ENCODE measurements around the gene DLGAP3. TPM values are rescaled to one million over a fixed set of nuclear protein-coding genes. Genes with fewer than 3 reads are reported as not detected.

DLGAP3 gene
- total and polyA plus RNA-seq, 2 of the 13 experiments (the other 11 are each of a cell fraction or from before 2014, with no cell fraction given): 0.03 to 0.04 TPM

DNA sequence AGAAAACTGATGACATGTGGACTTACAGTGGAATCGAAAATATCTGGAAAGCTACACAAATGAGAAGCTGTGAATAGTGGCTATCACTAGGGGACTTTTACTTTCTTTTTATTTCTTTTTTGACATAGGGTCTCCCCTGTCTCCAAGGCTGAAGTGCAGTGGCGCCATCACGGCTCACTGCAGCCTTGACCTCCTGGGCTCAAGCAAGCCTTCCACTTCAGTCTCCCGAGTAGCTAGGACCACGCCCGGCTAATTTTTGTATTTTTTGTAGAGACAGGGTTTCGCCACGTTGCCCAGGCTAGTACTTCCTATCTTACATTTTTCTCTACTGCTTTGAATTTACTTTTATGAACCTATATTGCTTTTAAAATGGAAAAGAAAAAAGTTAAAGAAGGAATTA, 45.2 kb upstream of the DLGAP3 start:
- no peak overlapping the region for H3K4me3 ChIP-seq (replicated peaks in 1 of 3; ENCODE audit: insufficient read depth in 1 of 3, low read depth in 2 of 3, low read length in 3 of 3)
- CTCF ChIA-PET (ENCODE audit: low intra/inter-chr PET ratio, low total read pairs): no interaction called here
- in situ Hi-C loops (cut with HindIII; ENCODE audit: extremely low pct_ligation_motif_present, low pct_unique_long_range_greater_than_20kb) (no loop called here), intact Hi-C loops (cut with micrococcal nuclease; ENCODE audit: unreplicated experiment) (no loop called here)
- POLR2A ChIA-PET: interaction anchor here (1.5 kb wide), 1 partner anchor 9 kb away, joined by 7 read pairs; no protein-coding TSS in a partner anchor
- ATAC-seq: no peak
- H2AFZ ChIP-seq (ENCODE audit: low read length): no peak overlapping the region
- FAIRE-seq: no peak
- no peak overlapping the region for H3K4me2 ChIP-seq (ENCODE audit: low read depth, low read length)
- no peak overlapping the region for H3K27ac ChIP-seq (ENCODE audit: extremely low read length, insufficient read depth, low read length)
- H3K27me3 ChIP-seq (ENCODE audit: control insufficient read depth in 1 of 2, insufficient read depth in 2 of 2, low read length in 2 of 2): no peaks in the 10 kb centered on the region
- no TSS peak for BruUV-seq (replicated peaks)
- no peaks in the 10 kb centered on the region for H3K36me3 ChIP-seq (replicated peaks in 1 of 2; ENCODE audit: control insufficient read depth in 1 of 2, insufficient read depth in 2 of 2, low read length in 2 of 2)
- DNase-seq (ENCODE audit: low spot score): no peak
- H3K79me2 ChIP-seq (ENCODE audit: insufficient read depth, low read length): no peaks in the 10 kb centered on the region
- H3K9ac ChIP-seq (ENCODE audit: insufficient read depth, low read depth, low read length): no peak overlapping the region
- no peaks in the 10 kb centered on the region for H4K20me1 ChIP-seq (ENCODE audit: insufficient read depth, low read length)
- 61% methylated on average over 8 of the region's 8 CpGs for WGBS (ENCODE audit: low lambda C conversion rate)
- H3K4me1 ChIP-seq (ENCODE audit: insufficient read depth, low read length): peaks cover 37% of the 10 kb centered on the region
- no peaks in the 10 kb centered on the region for H3K9me3 ChIP-seq (ENCODE audit: low read length)
- TF ChIP-seq CENPT (CRISPR knock-in tag; IDR thresholded peaks at IDR 0.05; ENCODE audit: low read depth) (no peak), ZBTB21 (CRISPR knock-in tag; IDR thresholded peaks at IDR 0.05) (no peak)
- TF ChIP-seq, protein P1, sequence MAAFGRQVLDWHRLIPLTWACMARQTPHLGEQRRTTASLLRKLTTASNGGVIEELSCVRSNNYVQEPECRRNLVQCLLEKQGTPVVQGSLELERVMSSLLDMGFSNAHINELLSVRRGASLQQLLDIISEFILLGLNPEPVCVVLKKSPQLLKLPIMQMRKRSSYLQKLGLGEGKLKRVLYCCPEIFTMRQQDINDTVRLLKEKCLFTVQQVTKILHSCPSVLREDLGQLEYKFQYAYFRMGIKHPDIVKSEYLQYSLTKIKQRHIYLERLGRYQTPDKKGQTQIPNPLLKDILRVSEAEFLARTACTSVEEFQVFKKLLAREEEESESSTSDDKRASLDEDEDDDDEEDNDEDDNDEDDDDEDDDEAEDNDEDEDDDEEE (CRISPR knock-in tag; IDR thresholded peaks at IDR 0.05): no peak

DNA sequence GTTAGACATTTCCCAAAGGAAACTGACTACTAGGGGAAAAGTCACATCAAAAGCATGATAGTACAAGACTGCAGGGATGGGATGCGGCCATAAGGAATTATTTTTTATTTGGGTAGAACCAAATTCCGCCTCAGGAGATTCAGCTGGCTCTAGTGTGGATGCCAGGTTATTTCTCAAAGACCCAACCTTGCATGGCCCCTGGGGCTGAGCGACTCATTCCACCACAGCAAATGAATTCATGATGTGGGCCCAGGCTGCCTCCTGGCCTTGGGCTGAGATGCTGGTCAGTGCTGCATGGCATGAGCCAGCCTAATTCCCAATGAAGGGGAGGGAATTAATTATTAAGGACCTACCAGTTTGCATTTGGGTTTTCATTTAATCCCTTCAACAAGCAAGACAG, 43.9 kb upstream of the DLGAP3 start:
- no peak for DNase-seq (ENCODE audit: low spot score)
- POLR2A ChIA-PET: no interaction called here
- H3K4me2 ChIP-seq (ENCODE audit: low read depth, low read length): no peak overlapping the region
- BruUV-seq (replicated peaks): no TSS peak
- H3K36me3 ChIP-seq (replicated peaks in 1 of 2; ENCODE audit: control insufficient read depth in 1 of 2, insufficient read depth in 2 of 2, low read length in 2 of 2): no peaks in the 10 kb centered on the region
- no peak for FAIRE-seq
- no peak overlapping the region for H2AFZ ChIP-seq (ENCODE audit: low read length)
- H3K27me3 ChIP-seq (ENCODE audit: control insufficient read depth in 1 of 2, insufficient read depth in 2 of 2, low read length in 2 of 2): no peaks in the 10 kb centered on the region
- CTCF ChIA-PET (ENCODE audit: low intra/inter-chr PET ratio, low total read pairs): no interaction called here
- H3K27ac ChIP-seq (ENCODE audit: extremely low read length, insufficient read depth, low read length): no peak overlapping the region
- intact Hi-C loops (cut with micrococcal nuclease; ENCODE audit: unreplicated experiment) (no loop called here), in situ Hi-C loops (cut with HindIII; ENCODE audit: extremely low pct_ligation_motif_present, low pct_unique_long_range_greater_than_20kb) (no loop called here)
- no peaks in the 10 kb centered on the region for H3K79me2 ChIP-seq (ENCODE audit: insufficient read depth, low read length)
- H3K4me3 ChIP-seq (replicated peaks in 1 of 3; ENCODE audit: insufficient read depth in 1 of 3, low read depth in 2 of 3, low read length in 3 of 3): no peak overlapping the region
- no peak for ATAC-seq
- H4K20me1 ChIP-seq (ENCODE audit: insufficient read depth, low read length): no peaks in the 10 kb centered on the region
- H3K9ac ChIP-seq (ENCODE audit: insufficient read depth, low read depth, low read length): no peak overlapping the region
- H3K4me1 ChIP-seq (ENCODE audit: insufficient read depth, low read length): peaks cover 24% of the 10 kb centered on the region
- WGBS (ENCODE audit: low lambda C conversion rate): 50% methylated on average over 3 of the region's 3 CpGs
- H3K9me3 ChIP-seq (ENCODE audit: low read length): peaks cover 4% of the 10 kb centered on the region; the same call in 1 of the 2 replicates
- TF ChIP-seq, protein P2, sequence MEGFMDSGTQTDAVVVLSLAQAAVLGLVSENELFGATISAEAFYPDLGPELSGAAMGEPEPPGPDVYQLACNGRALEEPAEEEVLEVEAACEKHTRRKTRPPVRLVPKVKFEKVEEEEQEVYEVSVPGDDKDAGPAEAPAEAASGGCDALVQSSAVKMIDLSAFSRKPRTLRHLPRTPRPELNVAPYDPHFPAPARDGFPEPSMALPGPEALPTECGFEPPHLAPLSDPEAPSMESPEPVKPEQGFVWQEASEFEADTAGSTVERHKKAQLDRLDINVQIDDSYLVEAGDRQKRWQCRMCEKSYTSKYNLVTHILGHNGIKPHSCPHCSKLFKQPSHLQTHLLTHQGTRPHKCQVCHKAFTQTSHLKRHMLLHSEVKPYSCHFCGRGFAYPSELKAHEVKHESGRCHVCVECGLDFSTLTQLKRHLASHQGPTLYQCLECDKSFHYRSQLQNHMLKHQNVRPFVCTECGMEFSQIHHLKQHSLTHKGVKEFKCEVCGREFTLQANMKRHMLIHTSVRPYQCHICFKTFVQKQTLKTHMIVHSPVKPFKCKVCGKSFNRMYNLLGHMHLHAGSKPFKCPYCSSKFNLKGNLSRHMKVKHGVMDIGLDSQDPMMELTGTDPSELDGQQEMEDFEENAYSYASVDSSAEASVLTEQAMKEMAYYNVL (CRISPR knock-in tag; IDR thresholded peaks at IDR 0.05; ENCODE audit: borderline replicate concordance): no peak
- TF ChIP-seq, protein P3, sequence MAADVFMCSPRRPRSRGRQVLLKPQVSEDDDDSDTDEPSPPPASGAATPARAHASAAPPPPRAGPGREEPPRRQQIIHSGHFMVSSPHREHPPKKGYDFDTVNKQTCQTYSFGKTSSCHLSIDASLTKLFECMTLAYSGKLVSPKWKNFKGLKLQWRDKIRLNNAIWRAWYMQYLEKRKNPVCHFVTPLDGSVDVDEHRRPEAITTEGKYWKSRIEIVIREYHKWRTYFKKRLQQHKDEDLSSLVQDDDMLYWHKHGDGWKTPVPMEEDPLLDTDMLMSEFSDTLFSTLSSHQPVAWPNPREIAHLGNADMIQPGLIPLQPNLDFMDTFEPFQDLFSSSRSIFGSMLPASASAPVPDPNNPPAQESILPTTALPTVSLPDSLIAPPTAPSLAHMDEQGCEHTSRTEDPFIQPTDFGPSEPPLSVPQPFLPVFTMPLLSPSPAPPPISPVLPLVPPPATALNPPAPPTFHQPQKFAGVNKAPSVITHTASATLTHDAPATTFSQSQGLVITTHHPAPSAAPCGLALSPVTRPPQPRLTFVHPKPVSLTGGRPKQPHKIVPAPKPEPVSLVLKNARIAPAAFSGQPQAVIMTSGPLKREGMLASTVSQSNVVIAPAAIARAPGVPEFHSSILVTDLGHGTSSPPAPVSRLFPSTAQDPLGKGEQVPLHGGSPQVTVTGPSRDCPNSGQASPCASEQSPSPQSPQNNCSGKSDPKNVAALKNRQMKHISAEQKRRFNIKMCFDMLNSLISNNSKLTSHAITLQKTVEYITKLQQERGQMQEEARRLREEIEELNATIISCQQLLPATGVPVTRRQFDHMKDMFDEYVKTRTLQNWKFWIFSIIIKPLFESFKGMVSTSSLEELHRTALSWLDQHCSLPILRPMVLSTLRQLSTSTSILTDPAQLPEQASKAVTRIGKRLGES (CRISPR knock-in tag; IDR thresholded peaks at IDR 0.05; ENCODE audit: borderline replicate concordance): no peak
- TF ChIP-seq, protein P4, sequence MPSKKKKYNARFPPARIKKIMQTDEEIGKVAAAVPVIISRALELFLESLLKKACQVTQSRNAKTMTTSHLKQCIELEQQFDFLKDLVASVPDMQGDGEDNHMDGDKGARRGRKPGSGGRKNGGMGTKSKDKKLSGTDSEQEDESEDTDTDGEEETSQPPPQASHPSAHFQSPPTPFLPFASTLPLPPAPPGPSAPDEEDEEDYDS (CRISPR knock-in tag; IDR thresholded peaks at IDR 0.05): no peak

All from HepG2 (cell line).